Measurements from ENCODE around the gene NFASC.

- TF ChIP-seq CTCF (IDR thresholded peaks at IDR 0.05; ENCODE audit: low read depth, low read length, missing input control) (no peak), MAX (IDR thresholded peaks at IDR 0.05) (no peak), HNF4G (IDR thresholded peaks at IDR 0.05) (no peak), JUND (IDR thresholded peaks at IDR 0.05) (no peak), TAF1 (conservative IDR thresholded peaks at IDR 0.05) (no peak), SP1 (IDR thresholded peaks at IDR 0.05) (no peak)
Measured at GRCh38 chr1:205054013-205054412, 183.4 kb downstream of the NFASC start.
